ENCODE results near the gene PPP1R36.
"Not testable (repeated sequence)": the region's sequence is repeated elsewhere in the genome, so short reads cannot be mapped to it uniquely, and the experiment has no call there.

PPP1R36 gene

DNA sequence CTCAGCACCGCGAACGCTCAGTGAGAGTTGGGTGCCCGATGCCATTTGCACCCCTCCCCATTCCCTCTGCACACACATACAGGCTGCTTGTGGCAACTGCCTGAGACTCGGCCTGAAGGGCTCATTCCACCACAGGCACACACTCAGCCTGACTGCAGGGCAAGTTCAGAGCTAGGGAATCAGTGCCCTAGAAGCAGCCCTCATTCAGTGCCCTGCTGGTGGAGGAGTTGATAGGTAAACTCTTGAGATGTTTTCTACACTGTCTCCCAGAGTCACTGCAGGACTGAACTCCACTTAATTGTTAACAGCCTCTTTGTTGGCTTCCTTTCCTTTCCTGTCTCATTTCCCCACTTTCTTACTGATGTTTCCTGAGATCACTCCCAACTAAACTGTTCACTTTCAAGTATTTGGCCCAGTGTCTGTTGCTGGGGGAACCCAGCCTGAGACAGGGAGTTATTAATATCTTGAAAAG lies 16.9 kb downstream of the PPP1R36 start:
- no peak for DNase-seq (ENCODE audit: low read depth in 3 of 3)

DNA sequence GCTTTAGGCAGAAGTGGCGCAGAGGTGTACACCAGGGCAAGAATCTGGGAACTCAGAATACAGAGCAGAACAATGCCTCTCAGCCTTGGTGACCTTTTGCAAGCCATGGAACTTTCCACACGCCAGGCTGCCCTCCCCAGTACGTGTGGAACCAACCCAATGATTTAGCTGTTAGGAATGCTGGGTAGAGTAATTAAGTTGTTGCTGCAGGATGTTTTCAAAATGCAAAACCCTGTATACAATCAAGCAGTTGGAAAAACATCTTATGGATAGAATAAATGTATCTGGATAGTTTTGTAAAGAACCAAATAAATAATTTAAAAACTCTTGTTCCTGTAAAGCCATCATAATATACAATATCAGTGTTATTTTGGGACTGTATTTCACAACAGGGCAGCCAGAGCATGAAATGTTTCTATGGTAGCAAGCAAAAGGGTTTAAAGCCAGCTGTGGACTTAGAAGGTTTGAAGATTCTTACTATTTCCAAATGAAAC lies 19.4 kb downstream of the PPP1R36 start:
- DNase-seq (ENCODE audit: low read depth in 3 of 3): no peak

DNA sequence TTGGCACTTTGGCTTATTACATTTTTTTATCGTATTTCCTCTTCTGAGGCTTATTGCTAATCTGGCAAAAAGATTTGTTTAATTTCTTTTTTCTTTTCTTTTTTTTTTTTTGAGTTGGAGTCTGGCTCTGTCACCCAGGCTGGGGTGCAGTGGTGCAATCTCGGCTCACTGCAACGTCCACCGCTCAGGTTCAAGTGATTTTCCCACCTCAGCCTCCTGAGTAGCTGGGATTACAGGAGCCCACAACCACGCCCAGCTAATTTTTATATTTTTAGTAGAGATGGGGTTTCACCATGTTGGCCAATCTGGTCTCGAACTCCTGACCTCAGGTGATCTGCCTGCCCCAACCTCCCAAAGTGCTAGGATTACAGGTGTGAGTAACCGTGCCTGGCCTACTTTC lies 19.9 kb downstream of the PPP1R36 start:
- not testable (repeated sequence) for DNase-seq (ENCODE audit: low read depth in 3 of 3)

DNA sequence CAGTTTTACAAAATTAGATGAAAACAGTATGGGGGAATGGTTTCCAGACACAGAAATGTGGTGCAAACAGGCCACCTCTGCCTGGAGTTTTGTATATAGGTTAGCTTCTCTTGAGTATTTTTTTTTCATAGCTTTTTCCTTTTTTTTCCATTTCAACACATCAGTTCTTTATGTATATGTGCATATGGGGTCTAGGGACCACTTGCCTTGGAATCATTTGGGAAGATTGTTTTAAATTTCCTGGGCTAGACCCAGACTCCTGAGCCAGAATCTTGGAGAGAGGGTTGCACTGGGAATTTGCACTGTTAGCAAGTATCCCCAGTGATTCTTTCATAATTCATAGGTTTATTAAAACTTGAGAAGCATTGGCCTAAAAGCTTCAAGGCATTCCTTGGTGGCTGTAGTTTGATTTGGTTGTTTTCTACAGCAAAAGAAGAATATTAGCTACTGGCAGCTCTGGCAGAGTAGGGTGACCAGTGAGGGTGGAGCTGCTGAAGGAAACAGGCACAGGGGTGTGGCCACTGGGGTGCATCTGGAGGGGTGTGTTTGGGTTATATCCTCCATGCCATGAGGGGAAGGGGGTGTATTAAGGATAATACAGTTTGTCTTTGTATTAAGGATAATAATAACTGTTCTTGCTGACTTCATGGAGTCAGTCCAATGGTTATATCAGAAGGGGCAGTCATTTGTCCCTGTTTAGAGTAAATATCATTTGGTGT lies 22.8 kb downstream of the PPP1R36 start:
- no peak for DNase-seq (ENCODE audit: low read depth in 3 of 3)

DNA sequence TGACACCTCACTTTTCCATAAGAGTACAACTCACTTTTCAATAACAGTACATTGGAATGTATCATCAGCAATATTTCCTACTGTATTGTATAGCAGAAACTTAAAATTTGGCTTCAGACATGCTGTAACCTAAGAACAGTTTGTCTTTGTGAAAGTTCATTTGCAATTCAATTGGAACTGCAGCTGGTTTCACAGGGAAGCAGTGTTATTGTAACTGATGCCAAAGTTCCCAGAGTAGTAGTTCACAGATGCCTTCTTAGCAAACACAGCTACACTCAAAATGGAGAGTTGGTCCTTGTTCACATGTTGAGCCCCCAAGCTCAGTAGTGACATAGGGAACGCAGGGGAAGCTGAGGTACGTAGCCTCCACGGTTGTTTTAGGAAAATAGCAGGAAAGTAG lies 23.3 kb downstream of the PPP1R36 start:
- no peak for DNase-seq (ENCODE audit: low read depth in 3 of 3)

DNA sequence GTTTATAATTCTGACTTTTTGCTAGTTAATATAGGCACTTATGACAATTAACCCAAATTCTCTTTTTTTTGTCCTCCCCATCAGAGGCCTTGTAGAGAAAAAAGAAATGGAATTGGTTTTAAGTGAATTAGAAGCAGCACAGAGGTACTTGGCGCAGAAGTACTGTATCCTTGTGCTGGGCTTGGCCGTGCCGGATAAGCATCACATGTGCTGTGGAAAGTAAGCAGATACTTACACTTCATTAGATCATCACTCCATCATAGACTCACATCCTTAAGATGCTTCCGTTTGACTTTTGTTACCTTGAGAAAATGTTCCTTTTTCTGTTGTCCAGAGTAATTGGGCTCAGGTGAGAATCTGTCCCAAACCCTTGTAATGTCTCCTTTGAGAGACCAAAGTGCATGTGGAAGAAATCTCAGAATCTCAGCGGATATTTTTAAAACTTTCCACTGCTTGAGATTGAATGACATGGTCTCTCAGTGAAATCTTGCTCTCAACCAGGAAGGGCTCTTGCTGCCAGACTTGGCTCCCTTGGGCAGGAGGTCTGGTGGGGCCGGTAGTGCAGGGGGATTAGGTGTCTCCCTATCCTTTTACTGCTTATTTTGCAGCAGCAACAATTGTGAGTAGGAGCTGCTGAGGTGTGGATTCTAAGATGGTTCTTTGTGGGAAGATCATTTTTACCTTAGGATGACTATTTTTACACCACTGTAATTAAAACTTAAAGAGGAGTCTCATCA lies 24.8 kb downstream of the PPP1R36 start:
- DNase-seq (ENCODE audit: low read depth in 3 of 3): no peak

DNA sequence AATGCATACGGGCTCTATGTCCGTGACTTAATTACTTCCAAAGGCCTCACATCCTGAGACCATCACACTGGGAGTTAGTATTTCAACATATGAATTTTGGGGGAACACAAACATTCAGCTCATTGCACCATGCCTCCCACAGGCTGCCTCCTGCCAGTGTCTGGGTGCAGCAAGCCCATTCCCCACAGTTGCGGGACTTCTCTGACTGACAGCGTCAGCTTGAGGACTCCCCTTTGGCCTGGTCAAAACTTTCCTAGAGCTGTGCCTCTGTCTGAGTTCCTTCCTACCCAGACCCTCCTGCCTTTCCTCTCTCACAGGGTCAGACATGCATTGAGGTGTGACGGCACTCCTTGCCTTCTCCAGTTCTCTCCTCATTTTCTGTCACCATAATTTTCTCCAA lies 27.4 kb downstream of the PPP1R36 start:
- DNase-seq (ENCODE audit: low read depth in 3 of 3): no peak

DNA sequence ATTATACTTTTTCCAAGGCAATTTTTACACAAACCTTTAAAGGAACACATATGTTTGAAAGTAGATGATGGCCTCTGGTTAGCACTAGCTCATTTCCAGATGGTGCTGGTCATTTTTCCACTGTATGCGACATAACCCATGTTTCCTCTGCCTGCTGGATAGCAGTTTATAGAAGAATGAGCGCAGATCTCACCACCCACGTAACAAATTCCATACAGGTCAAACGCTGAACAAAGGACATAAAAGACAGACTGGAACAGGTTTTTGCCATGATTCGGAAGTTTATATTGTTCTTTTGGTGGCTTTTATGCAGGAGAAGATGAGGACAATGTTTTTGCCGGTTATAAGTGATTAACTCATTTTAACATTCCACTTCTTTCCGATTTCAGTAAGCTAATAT lies 30.7 kb downstream of the PPP1R36 start:
- no peak for DNase-seq (ENCODE audit: low read depth in 3 of 3)

DNA sequence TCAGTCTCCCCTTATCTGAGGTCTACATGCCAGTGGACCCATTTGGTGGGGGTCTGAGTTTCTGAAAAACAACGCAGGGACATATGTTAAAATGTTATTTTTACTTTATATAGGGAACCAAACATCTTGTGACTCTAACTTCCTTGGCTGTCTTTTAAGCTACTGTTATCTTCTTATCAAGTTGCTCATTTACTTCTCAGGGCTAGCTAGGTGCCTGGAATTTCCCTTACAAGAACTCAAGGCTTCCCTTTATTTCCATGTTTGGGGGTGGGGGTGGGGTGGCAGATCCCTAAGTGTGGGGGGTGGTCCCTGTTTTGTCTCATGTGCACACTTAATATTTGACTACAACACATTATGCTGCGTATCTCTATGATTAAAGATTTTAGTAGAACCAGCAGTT lies 31.6 kb downstream of the PPP1R36 start:
- DNase-seq (ENCODE audit: low read depth in 3 of 3): no peak

DNA sequence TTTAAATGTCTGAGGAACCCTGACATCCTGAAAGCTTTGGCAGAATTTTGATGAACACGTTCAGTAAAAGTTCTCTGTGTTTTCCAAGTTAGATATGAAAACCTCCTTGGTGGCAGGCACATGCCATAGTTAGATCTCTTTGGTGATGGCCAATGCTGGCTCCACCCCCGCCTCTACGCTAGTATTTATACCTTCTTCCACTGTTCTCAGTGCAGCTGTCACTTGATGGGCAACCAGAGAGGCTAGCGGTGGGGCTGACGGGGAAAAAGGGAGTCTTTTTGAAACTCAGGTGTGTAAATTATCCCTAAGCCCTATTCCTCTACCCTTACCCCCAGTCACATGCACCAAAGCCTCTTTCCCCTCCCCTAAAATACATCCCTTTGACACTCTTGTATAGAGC lies 32.1 kb downstream of the PPP1R36 start:
- DNase-seq (ENCODE audit: low read depth in 3 of 3): no peak

DNA sequence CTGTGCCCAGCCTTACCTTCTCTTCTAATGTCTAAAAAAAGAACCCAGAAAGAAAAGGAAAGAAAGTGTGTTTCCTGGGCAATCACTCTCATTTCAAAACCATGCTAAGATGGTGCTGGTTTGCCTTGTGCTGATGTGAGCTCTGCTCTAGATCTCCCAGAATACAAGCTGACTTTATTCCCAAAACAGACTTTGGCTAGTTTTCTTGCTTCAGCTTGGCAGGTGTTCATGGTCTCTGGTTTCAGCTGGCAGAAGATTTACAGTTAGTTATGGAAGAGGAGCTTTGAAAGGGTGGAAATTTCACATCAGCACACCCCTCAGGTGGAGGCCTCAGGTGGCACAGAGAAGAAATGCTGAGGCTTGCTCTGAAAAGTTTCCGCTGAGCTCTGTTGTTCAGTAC lies 34.4 kb downstream of the PPP1R36 start:
- DNase-seq (ENCODE audit: low read depth in 3 of 3): no peak

DNA sequence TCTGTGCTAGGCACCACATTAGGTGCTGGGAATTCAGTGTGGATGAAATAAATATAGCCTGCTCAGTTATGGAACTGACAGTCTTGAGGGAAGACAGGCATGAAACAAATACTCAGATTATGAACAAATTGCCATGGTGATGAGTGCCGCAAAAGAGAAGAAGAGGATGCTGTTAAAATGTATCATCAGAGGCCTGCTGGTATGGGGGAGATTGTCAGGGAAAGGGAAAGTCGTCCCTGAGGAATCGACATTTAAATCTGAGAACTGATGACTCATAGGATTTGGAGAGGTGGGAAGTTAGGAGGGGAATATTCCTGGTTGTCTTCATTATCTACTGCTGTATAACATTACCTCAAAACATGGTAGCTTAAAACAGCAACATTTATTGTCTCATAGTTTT lies 42.0 kb downstream of the PPP1R36 start:
- no peak for DNase-seq (ENCODE audit: low read depth in 3 of 3)

DNA sequence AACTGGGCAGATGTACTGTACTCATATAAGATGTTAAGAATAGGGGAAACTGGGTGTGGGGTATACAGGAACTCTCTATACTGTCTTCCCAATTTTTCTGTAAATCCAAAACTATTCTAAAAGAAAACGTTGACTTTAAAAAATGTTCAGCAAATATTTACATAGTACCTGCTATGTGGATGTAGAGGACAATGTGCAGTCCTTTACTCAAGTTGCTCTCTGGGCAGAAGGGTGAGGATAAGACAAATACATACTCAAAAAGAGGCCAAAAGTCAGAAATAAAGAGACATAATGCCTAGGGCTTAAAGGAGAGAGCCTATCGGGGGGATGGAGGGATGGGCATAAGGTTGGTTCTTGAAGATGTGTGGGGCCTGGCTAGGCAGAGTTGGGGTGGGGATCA lies 44.7 kb downstream of the PPP1R36 start:
- no peak for DNase-seq (ENCODE audit: low read depth in 3 of 3)

DNA sequence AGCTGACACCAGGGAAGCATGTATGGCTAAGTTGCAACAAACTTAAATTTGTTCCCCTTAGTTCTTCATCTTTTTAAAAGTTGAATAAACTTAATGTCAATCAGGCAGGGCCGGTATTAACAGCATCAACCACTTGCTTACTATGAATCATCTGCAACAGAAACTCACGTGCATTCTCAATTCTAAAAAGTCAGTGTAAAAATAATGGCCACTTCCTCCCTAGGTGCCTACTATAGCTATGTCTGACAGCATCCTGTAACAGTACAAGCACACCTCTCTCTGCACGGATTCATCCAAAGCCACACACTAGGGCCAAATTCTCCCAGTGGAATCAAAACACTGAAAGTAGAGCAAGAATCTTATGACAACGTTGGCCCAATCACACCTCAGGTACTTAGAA lies 48.6 kb downstream of the PPP1R36 start:
- no peak for DNase-seq (ENCODE audit: low read depth in 3 of 3)

DNA sequence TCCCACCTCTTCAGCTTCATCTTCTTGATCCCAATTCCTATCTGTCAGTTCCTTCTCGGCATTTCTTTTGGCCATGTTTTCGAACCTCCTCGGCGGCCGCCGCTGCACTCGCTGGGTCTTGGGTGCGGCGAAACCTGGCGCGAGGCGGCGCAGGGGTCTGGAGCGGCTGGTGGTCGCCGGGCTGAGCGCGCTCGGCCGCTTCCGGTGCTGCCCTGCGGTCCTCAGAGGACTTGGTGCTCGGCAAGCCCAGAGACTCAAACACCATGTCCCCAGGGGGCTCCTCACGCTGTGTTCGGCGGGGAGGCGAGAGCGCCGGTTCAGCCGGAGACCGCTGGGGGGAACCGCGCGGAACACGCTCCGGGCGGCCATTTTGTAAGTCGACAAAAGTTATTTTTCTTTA lies 51.8 kb downstream of the PPP1R36 start:
- no peak for DNase-seq (ENCODE audit: low read depth in 3 of 3)

DNA sequence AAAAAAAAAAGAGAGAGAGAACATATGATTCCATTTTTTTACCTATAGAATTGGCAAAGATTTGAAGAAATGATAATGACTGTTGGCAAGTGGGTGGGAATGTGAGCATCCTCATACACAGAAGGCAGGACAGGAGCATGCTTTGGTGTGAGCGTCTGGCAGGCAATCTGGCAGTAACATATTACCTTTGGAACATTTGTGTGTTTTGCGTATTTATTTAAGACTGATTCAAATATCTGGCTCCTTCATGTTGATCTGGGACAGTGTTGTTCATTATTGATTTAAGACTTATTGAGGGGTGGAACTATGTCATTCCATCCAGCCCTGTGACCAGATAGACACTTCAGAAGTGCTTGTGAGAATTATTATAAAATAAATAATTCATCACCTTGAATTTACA lies 53.1 kb downstream of the PPP1R36 start:
- DNase-seq (ENCODE audit: low read depth in 3 of 3): no peak

DNA sequence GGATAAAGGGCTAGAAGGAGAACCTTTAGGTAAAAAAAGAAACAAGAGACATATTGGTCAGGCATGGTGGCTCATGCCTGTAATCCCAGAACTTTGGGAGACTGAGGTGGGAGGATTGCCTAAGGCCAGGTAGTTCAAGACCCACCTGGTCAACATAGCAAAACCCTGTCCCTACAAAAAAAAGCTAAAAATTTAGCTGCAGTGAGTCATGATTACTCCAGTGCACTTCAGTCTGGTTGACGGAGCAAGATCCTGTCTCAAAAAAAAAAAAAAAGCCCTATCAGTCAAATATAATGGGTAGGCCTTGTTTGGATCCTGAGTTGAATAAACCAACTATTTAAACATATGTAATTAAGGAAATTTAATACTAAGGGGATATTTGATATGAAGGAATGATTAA lies 54.2 kb downstream of the PPP1R36 start:
- DNase-seq (ENCODE audit: low read depth in 3 of 3): no peak

DNA sequence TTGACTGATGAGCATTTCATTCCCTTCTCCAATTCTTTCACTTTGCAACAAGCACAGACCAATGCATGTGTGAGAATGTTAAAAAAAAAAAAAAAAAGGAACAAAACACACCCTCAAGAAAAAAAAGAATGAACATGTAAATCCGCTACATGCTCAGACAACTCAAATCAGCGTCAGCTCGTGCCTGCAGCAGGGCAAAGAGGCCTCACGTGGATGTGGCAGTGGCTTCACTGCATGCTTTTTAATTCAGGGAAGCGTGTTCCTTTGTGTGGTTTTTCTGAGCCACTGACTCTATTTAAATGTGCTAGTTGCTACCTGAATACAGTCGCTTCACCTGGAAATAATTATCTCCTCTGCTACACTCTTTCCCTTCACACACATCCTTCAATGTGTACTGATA lies 55.1 kb downstream of the PPP1R36 start:
- DNase-seq (ENCODE audit: low read depth in 3 of 3): no peak

DNA sequence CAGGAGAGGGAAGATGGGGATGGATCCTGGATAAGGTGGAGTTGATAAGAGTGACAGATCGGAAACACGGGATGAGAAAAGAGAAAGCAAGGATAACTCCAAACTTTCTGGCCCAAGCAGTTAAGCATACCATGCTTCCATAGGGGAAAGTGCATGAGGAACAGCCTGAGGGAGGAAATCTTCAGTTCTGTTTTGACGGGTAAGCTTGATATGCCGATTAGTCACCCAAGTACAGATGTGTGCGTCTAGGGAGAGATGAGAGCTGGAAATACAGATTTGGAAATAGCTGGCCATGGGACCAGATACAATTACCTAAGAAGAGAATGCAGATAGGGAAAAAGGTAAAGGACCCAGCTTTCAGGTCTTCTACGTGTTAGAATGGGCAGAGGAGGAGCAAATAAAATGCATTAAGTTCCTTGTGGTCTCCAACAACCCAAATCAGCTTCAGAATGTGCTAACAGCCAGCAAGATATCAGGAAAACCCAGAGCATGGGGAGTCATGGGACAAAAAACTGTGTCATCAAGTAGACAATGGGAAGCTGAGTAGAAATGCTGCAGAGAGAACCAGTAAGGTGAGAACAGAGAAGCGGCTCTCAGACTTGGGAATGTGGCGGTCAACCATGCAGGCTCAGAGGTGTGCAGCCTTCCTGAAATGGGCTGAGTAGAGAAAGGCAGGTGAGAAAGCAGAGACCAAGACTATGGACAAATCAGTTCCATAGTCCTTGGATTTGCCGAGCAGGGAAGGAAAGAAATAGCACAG lies 56.3 kb downstream of the PPP1R36 start:
- DNase-seq (ENCODE audit: low read depth in 3 of 3): no peak

DNA sequence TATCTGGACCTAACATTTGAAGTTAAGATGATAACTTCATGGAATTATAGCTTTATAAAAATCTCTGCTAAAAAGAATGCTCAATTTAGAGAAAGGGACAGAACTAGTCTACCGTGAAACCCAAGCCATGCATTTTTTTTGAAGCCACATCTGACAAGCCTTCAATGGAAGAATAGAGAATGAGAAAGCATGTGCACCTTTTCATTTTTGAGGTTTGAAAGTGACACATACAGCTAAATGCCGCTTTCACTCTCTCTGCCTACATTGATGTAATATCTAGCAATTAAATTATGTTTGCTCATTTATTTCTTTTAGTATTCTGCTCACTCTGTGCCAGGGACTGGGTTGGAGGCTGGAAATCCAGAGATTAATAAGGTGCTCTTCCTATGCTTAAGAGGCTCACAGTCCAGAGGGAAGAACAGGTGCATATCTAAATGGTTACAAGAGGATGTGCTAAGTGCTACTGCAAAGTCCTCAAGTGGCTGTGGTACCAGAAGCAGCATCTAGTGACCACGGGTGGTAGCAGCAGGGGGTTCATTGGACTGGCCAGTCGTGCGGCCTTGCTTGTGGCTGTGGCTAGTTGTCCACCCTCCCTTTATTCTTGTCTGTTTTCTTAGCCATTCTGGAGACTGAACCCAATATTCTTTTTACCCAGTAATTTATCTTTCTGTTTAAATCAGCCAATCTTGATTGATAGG lies 60.4 kb downstream of the PPP1R36 start:
- no peak for DNase-seq (ENCODE audit: low read depth in 3 of 3)

DNA sequence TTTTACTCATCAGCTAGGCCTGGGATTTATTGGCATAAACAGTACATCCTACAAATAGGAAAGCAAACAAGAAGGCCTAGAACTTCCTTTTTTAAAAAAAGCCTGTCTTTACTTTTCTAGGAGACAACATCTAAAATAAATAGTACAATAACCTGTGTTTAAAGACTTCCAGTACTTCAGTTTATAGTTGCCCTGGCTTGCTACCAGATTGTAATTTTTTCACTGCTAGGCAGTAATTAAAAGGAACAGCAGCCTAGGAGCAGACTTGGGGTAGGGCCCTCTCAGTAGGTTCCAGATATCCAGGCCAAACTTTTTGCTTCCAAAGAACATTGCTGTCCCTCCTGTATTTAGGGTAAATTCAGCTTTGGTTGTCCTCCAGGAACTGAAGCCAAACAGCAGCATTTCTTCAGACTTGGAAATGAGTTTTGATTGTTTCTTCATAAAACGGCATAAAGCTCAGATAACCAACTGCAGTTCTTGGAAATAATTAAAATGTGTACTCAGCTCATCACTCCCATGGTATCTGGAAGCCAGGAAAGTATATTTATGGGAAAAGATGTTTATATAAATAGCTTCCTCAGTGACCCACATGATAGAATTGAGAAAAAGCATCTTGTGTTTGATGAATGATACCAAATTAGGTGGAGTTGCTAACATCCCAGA lies 61.7 kb downstream of the PPP1R36 start:
- no peak for DNase-seq (ENCODE audit: low read depth in 3 of 3)

DNA sequence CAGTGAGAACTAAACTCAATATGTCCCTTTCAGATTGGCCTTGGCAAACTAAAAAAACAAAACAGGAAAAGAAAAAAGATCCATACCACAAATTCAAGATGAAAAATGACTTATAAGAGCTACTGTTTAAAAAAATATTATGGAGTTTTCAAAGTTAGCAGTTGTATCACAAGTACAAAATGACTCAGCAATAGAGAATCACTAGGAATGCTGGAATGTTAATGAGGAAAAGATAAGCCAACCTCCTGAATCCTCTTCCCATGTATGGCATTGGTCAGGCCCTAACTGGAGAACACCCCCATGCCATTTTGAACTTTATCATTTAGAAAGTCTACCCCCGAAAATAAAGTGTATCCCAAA lies 62.2 kb downstream of the PPP1R36 start:
- no peak for DNase-seq (ENCODE audit: low read depth in 3 of 3)
